ENCODE data around the gene ASMTL.
"Not testable (repeated sequence)": the region's sequence is repeated elsewhere in the genome, so short reads cannot be mapped to it uniquely, and the experiment has no call there.

Gene ASMTL, protein sequence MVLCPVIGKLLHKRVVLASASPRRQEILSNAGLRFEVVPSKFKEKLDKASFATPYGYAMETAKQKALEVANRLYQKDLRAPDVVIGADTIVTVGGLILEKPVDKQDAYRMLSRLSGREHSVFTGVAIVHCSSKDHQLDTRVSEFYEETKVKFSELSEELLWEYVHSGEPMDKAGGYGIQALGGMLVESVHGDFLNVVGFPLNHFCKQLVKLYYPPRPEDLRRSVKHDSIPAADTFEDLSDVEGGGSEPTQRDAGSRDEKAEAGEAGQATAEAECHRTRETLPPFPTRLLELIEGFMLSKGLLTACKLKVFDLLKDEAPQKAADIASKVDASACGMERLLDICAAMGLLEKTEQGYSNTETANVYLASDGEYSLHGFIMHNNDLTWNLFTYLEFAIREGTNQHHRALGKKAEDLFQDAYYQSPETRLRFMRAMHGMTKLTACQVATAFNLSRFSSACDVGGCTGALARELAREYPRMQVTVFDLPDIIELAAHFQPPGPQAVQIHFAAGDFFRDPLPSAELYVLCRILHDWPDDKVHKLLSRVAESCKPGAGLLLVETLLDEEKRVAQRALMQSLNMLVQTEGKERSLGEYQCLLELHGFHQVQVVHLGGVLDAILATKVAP

DNA sequence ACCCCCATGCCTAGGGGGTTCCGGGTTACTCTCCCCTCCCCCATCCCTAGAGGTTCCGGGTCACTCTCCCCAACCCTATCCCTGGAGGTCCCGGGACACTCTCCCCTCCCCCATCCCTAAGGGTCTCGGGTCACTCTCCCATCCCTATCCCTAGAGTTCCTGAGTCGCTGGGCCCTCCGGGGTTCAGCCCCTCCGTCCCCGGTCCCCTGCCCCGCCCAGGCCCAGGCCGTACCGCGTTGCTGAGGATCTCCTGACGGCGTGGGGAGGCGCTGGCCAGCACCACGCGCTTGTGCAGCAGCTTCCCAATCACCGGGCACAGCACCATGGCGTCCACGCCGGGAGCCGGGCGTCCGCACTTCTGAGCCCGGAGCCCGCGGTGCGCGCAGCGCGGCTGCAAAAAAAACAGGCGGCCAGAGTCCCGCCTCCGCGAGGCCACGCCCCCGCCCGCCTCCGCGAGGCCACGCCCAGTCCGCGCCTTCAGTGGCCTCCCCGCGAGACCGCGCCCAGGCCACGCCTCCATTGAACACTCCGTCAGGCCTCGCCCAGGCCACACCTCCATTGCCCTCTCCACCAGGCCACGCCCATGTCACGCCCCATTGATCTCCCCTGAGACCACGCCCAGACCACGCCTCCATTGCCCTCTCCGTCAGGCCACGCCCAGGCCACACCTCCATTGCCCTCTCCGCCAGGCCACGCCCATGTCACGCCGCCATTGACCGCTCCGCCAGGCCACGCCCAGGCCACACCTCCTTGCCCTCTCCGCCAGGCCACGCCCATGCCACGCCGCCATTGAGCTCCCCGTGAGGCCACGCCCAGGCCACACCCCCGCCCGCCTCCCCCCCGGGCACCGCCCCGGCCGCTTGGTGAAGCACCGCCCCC is at the start of gene ASMTL:
Gene ASMTL (minus strand): TSS at position 394 of the 879 bp plus-strand sequence. CDS start 69 bp downstream, at position 325.
- peaks cover 16% of the 10 kb centered on the region for H3K4me1 Mint-ChIP-seq (ENCODE audit: low read depth)
- peak within 1 kb of the TSS; percentile 89 for H3K4me3 Mint-ChIP-seq
- no peaks in the 10 kb centered on the region for H3K27me3 Mint-ChIP-seq (ENCODE audit: low read depth)
- H3K9me3 Mint-ChIP-seq = peaks cover 25% of the 10 kb centered on the region
- H3K27ac Mint-ChIP-seq = peak within 1 kb of the TSS; percentile 96
- peaks cover 23% of the 10 kb centered on the region for H3K36me3 Mint-ChIP-seq (ENCODE audit: low read depth)

DNA sequence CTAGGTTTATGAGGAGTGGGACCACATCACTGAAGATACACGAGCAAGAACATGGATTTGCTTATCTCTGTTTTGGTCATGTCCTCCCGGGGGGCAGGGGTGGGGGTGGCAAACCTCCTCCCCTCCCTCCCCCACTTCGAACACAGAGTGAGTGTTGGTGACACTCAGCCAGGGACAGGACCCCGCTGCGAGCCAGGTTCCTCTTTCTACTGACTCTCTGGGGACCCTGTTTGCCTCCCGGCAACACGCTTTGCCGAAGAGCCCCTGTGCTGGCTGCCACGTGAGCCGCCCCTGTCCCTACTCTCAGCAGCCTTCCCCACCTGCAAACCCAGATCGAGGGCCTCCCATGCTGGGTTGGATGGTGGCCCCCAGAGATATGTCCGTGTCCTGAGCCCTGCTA is 49.5 kb upstream of the ASMTL start:
- Mint-ChIP-seq H3K4me3 (no peak overlapping the region), H3K4me1 (ENCODE audit: low read depth) (peaks cover 24% of the 10 kb centered on the region), H3K27me3 (ENCODE audit: low read depth) (no peaks in the 10 kb centered on the region), H3K36me3 (ENCODE audit: low read depth) (peaks cover 26% of the 10 kb centered on the region), H3K27ac (peak overlapping the region; percentile 26), H3K9me3 (no peaks in the 10 kb centered on the region)

DNA sequence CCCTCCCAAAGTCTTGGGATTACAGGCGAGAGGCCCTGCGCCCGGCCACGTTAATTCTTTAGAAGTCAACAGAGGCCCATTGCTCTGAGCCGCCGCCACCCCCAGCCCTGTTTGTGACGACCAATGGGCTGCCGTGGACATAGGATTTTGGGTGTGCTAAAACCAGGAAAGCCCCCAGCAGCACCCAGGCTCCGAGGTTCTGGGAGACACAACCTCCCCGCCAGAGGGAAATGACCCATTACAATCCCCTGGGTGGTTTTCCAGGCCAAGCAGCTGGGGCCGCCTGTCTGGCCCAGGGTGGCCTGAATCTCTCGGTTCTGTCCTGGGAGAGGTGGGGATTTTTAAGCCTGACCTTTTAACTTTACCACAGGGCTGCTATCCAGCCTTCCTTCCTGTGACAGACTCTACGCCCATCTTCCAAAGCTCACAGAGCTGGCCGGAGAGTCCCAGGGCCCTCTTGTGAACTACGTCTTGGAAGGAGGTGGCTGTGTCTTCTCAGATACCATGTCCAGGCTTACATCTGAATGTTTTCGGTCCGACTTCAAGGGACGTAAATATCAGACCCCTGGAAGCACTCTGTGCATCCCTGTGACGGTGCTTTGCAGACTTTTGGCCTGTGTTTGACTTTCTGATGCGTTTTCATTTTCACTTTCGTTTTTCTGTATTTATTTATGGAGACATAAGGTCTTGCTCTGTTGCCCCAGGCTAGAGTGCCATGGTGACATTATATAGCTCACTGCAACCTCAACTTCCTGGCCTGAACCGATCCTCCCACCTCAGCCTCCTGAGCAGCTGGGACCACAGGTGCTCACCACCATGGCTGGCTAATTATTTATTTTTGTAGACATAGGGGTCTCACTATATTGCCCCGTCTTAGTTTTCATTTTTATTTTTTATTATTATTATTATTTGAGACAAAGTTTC is 48.3 kb upstream of the ASMTL start:
- peak overlapping the region; percentile 56 for H3K27ac Mint-ChIP-seq
- H3K36me3 Mint-ChIP-seq (ENCODE audit: low read depth) = peaks cover 24% of the 10 kb centered on the region
- H3K4me1 Mint-ChIP-seq (ENCODE audit: low read depth) = peaks cover 18% of the 10 kb centered on the region
- no peaks in the 10 kb centered on the region for H3K27me3 Mint-ChIP-seq (ENCODE audit: low read depth)
- peak overlapping the region; percentile 25 for H3K4me3 Mint-ChIP-seq
- H3K9me3 Mint-ChIP-seq = no peaks in the 10 kb centered on the region

DNA sequence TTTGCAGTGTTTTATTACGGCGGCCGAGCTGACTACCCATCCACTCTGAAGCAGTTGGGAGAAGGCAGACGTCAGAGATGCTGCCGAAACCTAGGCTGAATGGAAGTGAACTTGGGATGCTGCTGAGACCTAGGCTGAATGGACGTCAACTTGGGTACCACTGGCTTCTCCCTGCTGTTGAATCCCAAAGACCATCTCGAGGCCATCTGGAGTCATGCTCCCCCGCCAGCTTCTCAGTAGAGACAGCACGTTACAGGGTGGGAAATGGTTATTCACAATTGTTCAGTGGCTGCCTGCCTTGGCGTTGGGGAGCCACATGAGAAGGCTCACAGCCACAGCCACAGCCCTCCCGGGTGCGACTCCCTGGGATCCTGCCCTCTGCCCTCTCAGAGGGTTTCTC is 43.4 kb upstream of the ASMTL start:
- Mint-ChIP-seq H3K27ac (peak overlapping the region; percentile 20), H3K9me3 (peaks cover 6% of the 10 kb centered on the region)

DNA sequence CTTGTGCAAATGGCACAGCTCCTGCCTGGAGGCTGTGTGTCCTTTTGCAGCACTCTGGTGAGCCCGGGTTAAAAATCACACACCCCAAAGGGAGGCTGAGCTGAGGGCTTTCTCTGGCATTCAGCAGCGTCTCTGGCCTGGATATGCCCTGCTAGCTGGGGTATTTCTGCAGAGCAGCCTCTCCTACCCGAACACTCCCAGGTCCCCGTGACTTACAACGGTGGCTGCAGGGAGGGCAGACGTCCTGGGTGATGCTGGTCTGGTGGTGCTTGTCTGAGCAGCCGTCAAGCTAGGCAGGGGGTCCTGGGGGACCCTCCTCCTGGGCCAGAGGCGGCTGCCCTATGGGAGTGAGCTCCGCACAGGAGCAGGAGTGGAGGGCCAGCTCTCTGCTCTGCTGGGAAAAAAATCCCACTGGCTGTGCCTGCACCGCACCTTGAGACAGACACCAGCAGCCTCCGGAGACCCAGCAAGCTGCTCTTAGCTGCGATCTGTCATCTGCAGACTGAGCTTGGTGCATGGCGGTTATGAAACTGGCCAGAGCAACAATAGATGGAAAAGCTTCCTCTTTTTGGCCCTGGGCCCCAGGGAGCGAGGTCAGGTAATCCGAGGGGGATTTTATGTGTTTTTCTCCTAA is 41.3 kb upstream of the ASMTL start:
- peak overlapping the region; percentile 8 for H3K27ac Mint-ChIP-seq
- H3K4me3 Mint-ChIP-seq = no peak overlapping the region
- peaks cover 7% of the 10 kb centered on the region for H3K9me3 Mint-ChIP-seq
- H3K4me1 Mint-ChIP-seq (ENCODE audit: low read depth) = peaks cover 29% of the 10 kb centered on the region
- peaks cover 32% of the 10 kb centered on the region for H3K36me3 Mint-ChIP-seq (ENCODE audit: low read depth)
- H3K27me3 Mint-ChIP-seq (ENCODE audit: low read depth) = no peaks in the 10 kb centered on the region

More for the DNA sequence above, 43.4 kb upstream of the ASMTL start:
- Mint-ChIP-seq H3K4me1 (ENCODE audit: low read depth) (peaks cover 32% of the 10 kb centered on the region), H3K27me3 (ENCODE audit: low read depth) (no peaks in the 10 kb centered on the region), H3K4me3 (no peak overlapping the region), H3K36me3 (ENCODE audit: low read depth) (peaks cover 26% of the 10 kb centered on the region)

DNA sequence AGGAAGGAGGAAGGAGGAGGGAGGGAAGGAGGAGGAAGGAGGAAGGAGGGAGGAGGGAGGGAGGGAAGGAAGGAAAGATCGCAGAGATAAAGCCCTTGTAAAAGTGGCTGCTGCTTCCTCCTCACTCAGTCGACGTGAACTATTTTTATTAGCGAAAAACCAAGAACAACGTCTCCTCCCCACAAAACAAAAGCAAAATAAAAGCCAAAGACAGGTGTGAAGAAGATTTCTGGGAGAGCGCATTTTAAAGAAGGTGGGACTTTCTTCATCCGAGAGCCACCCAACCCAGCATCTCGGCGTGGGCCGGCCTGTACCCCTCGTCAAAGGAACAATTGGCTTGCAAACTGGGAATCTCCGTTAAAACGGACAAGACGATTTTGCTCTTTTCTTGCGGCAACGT is 40.7 kb upstream of the ASMTL start:
- H3K4me1 Mint-ChIP-seq (ENCODE audit: low read depth) = peaks cover 32% of the 10 kb centered on the region
- H3K9me3 Mint-ChIP-seq = peaks cover 10% of the 10 kb centered on the region
- H3K27ac Mint-ChIP-seq = peak overlapping the region; percentile 53
- H3K4me3 Mint-ChIP-seq = peak overlapping the region; percentile 4
- no peaks in the 10 kb centered on the region for H3K27me3 Mint-ChIP-seq (ENCODE audit: low read depth)
- peaks cover 37% of the 10 kb centered on the region for H3K36me3 Mint-ChIP-seq (ENCODE audit: low read depth)

DNA sequence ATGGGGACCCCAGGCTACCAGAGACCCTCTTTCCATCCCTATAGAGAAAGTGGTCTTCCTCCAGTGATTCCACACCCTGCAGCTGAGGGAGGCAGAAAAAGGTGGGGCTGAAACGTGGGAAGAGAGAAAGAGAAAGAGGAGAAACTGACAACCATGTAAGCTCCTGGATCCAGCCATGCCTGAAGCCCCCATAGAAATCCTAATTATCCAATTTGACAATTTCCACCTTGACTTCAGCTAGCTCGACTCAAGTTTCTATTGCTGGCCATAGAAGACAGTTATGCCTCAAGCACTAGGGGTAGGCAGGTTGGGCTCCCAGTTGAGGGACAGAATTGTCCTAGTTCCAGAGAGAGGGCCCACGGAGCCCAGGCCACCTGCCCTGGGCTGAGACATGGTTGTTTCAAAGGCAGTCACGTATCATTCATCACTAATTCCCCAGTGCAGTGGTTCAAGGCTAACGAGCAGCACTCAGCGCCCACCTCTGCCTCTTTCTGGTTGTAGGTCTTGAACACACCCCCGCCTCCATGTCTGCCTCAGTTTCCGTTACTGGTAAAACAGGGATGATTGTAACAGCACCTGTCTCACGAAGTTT is 39.8 kb upstream of the ASMTL start:
- no peak overlapping the region for H3K4me3 Mint-ChIP-seq
- H3K27ac Mint-ChIP-seq = peak overlapping the region; percentile 76
- peaks cover 30% of the 10 kb centered on the region for H3K4me1 Mint-ChIP-seq (ENCODE audit: low read depth)
- peaks cover 10% of the 10 kb centered on the region for H3K9me3 Mint-ChIP-seq
- H3K36me3 Mint-ChIP-seq (ENCODE audit: low read depth) = peaks cover 38% of the 10 kb centered on the region
- no peaks in the 10 kb centered on the region for H3K27me3 Mint-ChIP-seq (ENCODE audit: low read depth)

DNA sequence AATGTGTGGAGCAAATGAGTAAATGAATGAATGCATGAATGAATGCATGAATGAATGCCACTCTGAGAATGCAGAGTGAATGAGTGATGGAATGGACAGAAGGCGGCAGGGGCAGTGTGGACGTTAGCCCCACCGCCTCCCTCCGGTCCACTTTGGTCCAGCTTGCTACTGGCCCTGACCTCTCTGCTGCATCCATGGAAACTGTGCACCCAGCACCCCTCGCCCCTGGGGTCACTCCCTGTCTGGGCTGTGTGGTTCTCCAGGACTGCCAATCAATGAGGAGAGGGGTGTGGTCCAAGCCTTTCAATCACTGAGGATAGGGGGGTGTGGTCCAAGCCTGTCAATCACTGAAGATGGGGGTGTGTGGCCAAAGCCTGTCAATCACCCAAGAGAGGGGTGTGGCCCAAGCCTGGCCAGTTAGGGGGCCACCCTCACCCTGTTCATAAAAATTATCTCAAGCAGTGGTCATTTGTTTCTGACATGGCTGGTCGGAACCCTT is 39.2 kb upstream of the ASMTL start:
- Mint-ChIP-seq H3K27me3 (ENCODE audit: low read depth) (no peaks in the 10 kb centered on the region), H3K4me3 (no peak overlapping the region), H3K27ac (peak overlapping the region; percentile 76), H3K4me1 (ENCODE audit: low read depth) (peaks cover 35% of the 10 kb centered on the region), H3K9me3 (peaks cover 10% of the 10 kb centered on the region), H3K36me3 (ENCODE audit: low read depth) (peaks cover 44% of the 10 kb centered on the region)

DNA sequence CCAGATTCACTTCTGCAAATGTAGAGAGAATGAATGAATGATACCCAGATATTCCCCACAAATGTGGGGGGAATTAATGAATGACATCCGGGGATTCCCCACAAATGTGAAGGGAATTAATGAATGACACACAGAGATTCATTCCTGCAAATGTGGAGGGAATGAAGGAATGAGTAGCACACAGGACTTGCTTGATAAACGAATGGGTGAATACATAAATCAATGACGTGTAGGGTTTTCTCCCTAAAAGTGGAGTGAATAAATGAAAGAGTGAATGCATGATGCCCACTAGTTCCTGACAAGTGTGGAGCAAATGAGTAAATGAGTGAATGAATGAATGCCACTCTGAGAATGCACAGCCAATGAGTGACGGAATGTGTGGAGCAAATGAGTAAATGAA is 38.5 kb upstream of the ASMTL start:
- H3K4me3 Mint-ChIP-seq; H3K27ac Mint-ChIP-seq; H3K27me3 Mint-ChIP-seq (ENCODE audit: low read depth): not testable (repeated sequence)
- H3K4me1 Mint-ChIP-seq (ENCODE audit: low read depth) = peaks cover 34% of the 10 kb centered on the region
- H3K36me3 Mint-ChIP-seq (ENCODE audit: low read depth) = peaks cover 46% of the 10 kb centered on the region
- H3K9me3 Mint-ChIP-seq = peaks cover 11% of the 10 kb centered on the region

DNA sequence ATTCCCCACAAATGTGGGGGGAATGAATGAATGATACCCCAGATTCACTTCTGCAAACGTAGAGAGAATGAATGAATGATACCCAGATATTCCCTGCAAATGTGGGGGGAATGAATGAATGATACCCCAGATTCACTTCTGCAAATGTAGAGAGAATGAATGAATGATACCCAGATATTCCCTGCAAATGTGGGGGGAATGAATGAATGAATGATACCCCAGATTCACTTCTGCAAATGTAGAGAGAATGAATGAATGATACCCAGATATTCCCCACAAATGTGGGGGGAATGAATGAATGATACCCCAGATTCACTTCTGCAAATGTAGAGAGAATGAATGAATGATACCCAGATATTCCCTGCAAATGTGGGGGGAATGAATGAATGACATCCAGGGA is 38.0 kb upstream of the ASMTL start:
- not testable (repeated sequence) for H3K27me3 Mint-ChIP-seq (ENCODE audit: low read depth); H3K27ac Mint-ChIP-seq; H3K4me3 Mint-ChIP-seq
- Mint-ChIP-seq H3K9me3 (peaks cover 13% of the 10 kb centered on the region), H3K36me3 (ENCODE audit: low read depth) (peaks cover 51% of the 10 kb centered on the region), H3K4me1 (ENCODE audit: low read depth) (peaks cover 32% of the 10 kb centered on the region)

DNA sequence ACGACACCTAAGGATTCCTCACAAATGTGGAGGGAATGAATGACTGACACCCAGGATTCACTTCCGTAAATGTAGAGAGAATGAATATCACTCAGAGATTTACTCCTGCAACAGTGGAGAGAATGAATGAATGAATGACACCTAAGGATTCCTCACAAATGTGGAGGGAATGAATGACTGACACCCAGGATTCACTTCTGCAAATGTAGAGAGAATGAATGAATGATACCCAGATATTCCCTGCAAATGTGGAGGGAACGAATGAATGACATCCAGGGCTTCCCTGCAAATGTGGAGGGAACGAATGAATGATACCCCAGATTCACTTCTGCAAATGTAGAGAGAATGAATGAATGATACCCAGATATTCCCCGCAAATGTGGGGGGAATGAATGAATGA is 36.6 kb upstream of the ASMTL start:
- peaks cover 13% of the 10 kb centered on the region for H3K9me3 Mint-ChIP-seq
- not testable (repeated sequence) for H3K27me3 Mint-ChIP-seq (ENCODE audit: low read depth); H3K27ac Mint-ChIP-seq; H3K4me3 Mint-ChIP-seq
- H3K4me1 Mint-ChIP-seq (ENCODE audit: low read depth) = peaks cover 27% of the 10 kb centered on the region
- peaks cover 52% of the 10 kb centered on the region for H3K36me3 Mint-ChIP-seq (ENCODE audit: low read depth)

DNA sequence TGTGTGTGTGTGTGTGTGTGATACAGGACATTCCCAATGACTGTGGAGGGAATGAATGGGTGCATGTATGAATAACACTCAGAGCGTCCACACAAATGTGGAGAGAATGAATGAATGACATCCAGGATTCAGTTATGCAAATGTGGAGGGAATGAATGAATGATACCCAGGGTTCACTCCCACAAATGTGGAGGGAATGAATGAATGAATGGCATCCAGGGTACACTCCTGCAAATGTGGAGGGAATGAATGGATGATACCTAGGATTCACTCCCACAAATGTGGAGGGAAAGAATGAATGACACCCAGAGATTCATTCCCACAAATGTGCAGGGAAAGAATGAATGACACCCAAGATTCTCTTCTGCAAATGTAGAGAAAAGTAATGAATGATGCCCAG is 36.0 kb upstream of the ASMTL start:
- peaks cover 32% of the 10 kb centered on the region for H3K4me1 Mint-ChIP-seq (ENCODE audit: low read depth)
- H3K27ac Mint-ChIP-seq = peak overlapping the region; percentile 49
- H3K27me3 Mint-ChIP-seq (ENCODE audit: low read depth) = no peaks in the 10 kb centered on the region
- peaks cover 56% of the 10 kb centered on the region for H3K36me3 Mint-ChIP-seq (ENCODE audit: low read depth)
- H3K4me3 Mint-ChIP-seq = no peak overlapping the region
- H3K9me3 Mint-ChIP-seq = peaks cover 13% of the 10 kb centered on the region

DNA sequence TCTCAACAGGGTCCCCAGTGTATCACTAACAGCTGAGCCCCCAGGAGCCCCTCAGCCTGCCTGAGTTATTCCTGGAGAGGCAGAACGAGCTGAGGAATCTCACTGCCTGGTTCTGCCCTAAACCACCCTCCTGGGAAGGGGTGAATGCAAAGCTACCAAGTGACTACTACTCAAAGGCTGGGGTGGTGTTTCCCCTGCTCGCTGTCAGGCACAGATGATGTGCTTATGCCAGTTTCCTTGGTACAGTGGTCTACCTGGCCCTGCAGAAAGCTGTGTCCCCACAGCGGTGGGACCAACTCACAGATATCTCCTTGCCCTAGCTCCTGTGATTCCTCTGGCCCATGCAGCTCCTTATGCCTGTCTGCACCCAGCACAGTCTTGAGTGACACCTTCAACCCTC is 35.4 kb upstream of the ASMTL start:
- peaks cover 31% of the 10 kb centered on the region for H3K4me1 Mint-ChIP-seq (ENCODE audit: low read depth)
- H3K27ac Mint-ChIP-seq = peak overlapping the region; percentile 49
- H3K27me3 Mint-ChIP-seq (ENCODE audit: low read depth) = no peaks in the 10 kb centered on the region
- H3K4me3 Mint-ChIP-seq = no peak overlapping the region
- H3K36me3 Mint-ChIP-seq (ENCODE audit: low read depth) = peaks cover 58% of the 10 kb centered on the region
- peaks cover 13% of the 10 kb centered on the region for H3K9me3 Mint-ChIP-seq

Measured in T-helper 1 cell treated with Interleukin-12 subunit alpha and Interleukin-12 subunit beta and Interleukin-4 antibody, amounts not matched to agents 30 μg/mL and 1 μg/mL, for 36 hours (primary cell).